Activated CD4-positive, alpha-beta T cell treated with anti-CD3 and anti-CD28 coated beads, Interleukin-2, amount 50 U/mL, for 48 hours (primary cell): ENCODE data around the gene B9D2.
"Not testable (repeated sequence)": the region's sequence is repeated elsewhere in the genome, so short reads cannot be mapped to it uniquely, and the experiment has no call there.

ENCODE experiments used
- DNase-seq, 2 experiments: peaks; one replicate each; pipeline ENCODE4 v3.0.0-alpha.2; 2020

Gene B9D2

GRCh38 chr19:41353466-41354342 is 10.2 kb downstream of the B9D2 start, which contains the start of gene TGFB1:
TSS of gene TGFB1 (minus strand) at chr19:41353922. CDS start at chr19:41353044, 878 bp downstream.
- peak; percentile 90 to 92 for DNase-seq

GRCh38 chr19:41352609-41353465 is 11.1 kb downstream of the B9D2 start:
- DNase-seq, result peak; percentile 78 to 83

- no peak for DNase-seq
These were observed 11.7 kb downstream of the B9D2 start for GRCh38 chr19:41352279-41352608.

GRCh38 chr19:41351339-41352245 is 12.4 kb downstream of the B9D2 start:
- peak; percentile 80 to 83 for DNase-seq

GRCh38 chr19:41350735-41351338 is 13.1 kb downstream of the B9D2 start:
- no peak for DNase-seq

GRCh38 chr19:41346916-41347315 is 17.0 kb downstream of the B9D2 start:
- DNase-seq, result not testable (repeated sequence)

- DNase-seq, result no peak
These were observed 19.8 kb downstream of the B9D2 start for GRCh38 chr19:41344162-41344561.

GRCh38 chr19:41341669-41342490 is 22.1 kb downstream of the B9D2 start:
- no peak for DNase-seq

GRCh38 chr19:41339936-41340335 is 24.0 kb downstream of the B9D2 start:
- no peak for DNase-seq

GRCh38 chr19:41335467-41335866 is 28.5 kb downstream of the B9D2 start:
- DNase-seq, result no peak

GRCh38 chr19:41334793-41335192 is 29.2 kb downstream of the B9D2 start:
- DNase-seq, result no peak

- no peak for DNase-seq
These were observed 31.5 kb downstream of the B9D2 start for GRCh38 chr19:41332468-41332867.

- DNase-seq, result no peak
These were observed 31.9 kb downstream of the B9D2 start for GRCh38 chr19:41332000-41332399.

GRCh38 chr19:41330946-41331678 is 32.8 kb downstream of the B9D2 start:
- no peak for DNase-seq

- DNase-seq, result no peak
These were observed 33.5 kb downstream of the B9D2 start for GRCh38 chr19:41330481-41330880.

- DNase-seq, result no peak
These were observed 35.1 kb downstream of the B9D2 start for GRCh38 chr19:41328842-41329225.

- DNase-seq, result peak; percentile 47 to 59
These were observed 35.6 kb downstream of the B9D2 start for GRCh38 chr19:41328157-41328841.

GRCh38 chr19:41327576-41328156 is 36.3 kb downstream of the B9D2 start:
- peak; percentile 82 to 87 for DNase-seq

GRCh38 chr19:41327076-41327575 is 36.8 kb downstream of the B9D2 start:
- DNase-seq, result no peak
